ENCODE results near the gene ARHGAP1. TPM values are rescaled to one million over a fixed set of nuclear protein-coding genes. Genes with fewer than 3 reads are reported as not detected.

The ARHGAP1 gene
- total and polyA plus RNA-seq, 2 of the 13 experiments (the other 11 are each of a cell fraction or from before 2014, with no cell fraction given) = 18.6 to 30.3 TPM

DNA sequence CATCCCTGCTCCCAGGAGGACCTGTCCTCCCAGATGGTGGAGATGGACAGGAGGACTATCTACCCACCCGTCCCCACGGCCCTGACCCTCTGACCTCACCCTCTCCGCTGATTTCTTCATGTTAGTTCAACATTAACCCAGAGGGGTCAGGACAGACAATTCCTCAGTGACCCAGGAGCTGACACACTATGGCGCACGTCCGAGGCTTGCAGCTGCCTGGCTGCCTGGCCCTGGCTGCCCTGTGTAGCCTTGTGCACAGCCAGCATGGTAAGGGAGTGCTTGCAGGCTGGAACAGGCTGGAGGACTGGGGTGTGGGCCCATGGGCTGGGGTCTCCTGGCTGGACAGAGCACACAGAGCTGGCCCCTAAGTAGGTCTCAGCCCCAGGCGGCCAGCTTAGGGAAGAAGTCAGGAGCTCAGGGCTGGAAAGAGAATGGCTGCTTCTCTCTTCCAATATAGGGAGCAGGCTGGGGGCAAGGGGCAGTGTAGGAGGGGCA lies 18.7 kb upstream of the ARHGAP1 start, which contains the start of gene F2 (continued):
- TF ChIP-seq HNRNPK (IDR thresholded peaks at IDR 0.05; ENCODE audit: low read depth, low read length, poor library complexity, severe bottlenecking) = no peak
- TF ChIP-seq ZFP36L2 (CRISPR knock-in tag; IDR thresholded peaks at IDR 0.05) = no peak
- TF ChIP-seq, protein P1, sequence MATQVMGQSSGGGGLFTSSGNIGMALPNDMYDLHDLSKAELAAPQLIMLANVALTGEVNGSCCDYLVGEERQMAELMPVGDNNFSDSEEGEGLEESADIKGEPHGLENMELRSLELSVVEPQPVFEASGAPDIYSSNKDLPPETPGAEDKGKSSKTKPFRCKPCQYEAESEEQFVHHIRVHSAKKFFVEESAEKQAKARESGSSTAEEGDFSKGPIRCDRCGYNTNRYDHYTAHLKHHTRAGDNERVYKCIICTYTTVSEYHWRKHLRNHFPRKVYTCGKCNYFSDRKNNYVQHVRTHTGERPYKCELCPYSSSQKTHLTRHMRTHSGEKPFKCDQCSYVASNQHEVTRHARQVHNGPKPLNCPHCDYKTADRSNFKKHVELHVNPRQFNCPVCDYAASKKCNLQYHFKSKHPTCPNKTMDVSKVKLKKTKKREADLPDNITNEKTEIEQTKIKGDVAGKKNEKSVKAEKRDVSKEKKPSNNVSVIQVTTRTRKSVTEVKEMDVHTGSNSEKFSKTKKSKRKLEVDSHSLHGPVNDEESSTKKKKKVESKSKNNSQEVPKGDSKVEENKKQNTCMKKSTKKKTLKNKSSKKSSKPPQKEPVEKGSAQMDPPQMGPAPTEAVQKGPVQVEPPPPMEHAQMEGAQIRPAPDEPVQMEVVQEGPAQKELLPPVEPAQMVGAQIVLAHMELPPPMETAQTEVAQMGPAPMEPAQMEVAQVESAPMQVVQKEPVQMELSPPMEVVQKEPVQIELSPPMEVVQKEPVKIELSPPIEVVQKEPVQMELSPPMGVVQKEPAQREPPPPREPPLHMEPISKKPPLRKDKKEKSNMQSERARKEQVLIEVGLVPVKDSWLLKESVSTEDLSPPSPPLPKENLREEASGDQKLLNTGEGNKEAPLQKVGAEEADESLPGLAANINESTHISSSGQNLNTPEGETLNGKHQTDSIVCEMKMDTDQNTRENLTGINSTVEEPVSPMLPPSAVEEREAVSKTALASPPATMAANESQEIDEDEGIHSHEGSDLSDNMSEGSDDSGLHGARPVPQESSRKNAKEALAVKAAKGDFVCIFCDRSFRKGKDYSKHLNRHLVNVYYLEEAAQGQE (IDR thresholded peaks at IDR 0.05; ENCODE audit: borderline replicate concordance in 1 of 2, low read depth in 1 of 2, low read length in 2 of 2) = peak in 1 of 2 experiments; percentile 82; a peak in 2 of 4 replicates
- TF ChIP-seq KLF12 (CRISPR knock-in tag; IDR thresholded peaks at IDR 0.05; ENCODE audit: borderline replicate concordance) = peak; percentile 38; the same call in 1 of the 2 replicates
- TF ChIP-seq CBX5 (CRISPR knock-in tag; IDR thresholded peaks at IDR 0.05; ENCODE audit: borderline replicate concordance) = 0 out of 2 replicates have a peak, but pooled peaks have one; percentile 59
- TF ChIP-seq ZNF441 (CRISPR knock-in tag; IDR thresholded peaks at IDR 0.05; ENCODE audit: borderline replicate concordance) = peak; percentile 65; the same call in 1 of the 2 replicates
- TF ChIP-seq THAP11 (CRISPR knock-in tag; IDR thresholded peaks at IDR 0.05) = peak; percentile 75
- TF ChIP-seq, protein P2, sequence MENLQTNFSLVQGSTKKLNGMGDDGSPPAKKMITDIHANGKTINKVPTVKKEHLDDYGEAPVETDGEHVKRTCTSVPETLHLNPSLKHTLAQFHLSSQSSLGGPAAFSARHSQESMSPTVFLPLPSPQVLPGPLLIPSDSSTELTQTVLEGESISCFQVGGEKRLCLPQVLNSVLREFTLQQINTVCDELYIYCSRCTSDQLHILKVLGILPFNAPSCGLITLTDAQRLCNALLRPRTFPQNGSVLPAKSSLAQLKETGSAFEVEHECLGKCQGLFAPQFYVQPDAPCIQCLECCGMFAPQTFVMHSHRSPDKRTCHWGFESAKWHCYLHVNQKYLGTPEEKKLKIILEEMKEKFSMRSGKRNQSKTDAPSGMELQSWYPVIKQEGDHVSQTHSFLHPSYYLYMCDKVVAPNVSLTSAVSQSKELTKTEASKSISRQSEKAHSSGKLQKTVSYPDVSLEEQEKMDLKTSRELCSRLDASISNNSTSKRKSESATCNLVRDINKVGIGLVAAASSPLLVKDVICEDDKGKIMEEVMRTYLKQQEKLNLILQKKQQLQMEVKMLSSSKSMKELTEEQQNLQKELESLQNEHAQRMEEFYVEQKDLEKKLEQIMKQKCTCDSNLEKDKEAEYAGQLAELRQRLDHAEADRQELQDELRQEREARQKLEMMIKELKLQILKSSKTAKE (CRISPR knock-in tag; IDR thresholded peaks at IDR 0.05; ENCODE audit: borderline replicate concordance) = peak; percentile 87
- TF ChIP-seq ZNF12 (CRISPR knock-in tag; IDR thresholded peaks at IDR 0.05) = peak; percentile 46; the same call in 1 of the 2 replicates
- TF ChIP-seq, protein P3, sequence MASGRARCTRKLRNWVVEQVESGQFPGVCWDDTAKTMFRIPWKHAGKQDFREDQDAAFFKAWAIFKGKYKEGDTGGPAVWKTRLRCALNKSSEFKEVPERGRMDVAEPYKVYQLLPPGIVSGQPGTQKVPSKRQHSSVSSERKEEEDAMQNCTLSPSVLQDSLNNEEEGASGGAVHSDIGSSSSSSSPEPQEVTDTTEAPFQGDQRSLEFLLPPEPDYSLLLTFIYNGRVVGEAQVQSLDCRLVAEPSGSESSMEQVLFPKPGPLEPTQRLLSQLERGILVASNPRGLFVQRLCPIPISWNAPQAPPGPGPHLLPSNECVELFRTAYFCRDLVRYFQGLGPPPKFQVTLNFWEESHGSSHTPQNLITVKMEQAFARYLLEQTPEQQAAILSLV (CRISPR knock-in tag; IDR thresholded peaks at IDR 0.05; ENCODE audit: borderline replicate concordance) = peak; percentile 70; the same call in 1 of the 2 replicates
- TF ChIP-seq, protein P4, sequence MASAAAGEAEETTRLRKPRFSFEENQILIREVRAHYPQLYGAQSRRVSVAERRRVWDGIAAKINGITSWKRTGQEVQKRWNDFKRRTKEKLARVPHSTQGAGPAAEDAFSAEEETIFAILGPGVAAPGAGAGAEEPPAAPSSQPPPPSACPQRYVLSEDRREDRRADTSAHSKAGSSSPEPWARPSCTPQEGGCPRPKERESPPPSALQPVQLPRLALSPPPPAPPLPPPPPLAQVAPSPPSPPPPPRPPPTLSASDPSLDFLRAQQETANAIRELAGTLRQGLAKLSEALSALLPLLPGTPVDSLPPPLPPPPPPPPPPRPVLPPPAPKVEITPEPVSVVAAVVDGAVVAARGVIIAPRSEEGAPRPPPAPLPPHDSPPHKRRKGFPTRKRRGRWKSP (CRISPR knock-in tag; IDR thresholded peaks at IDR 0.05) = 0 out of 2 replicates have a peak, but pooled peaks have one; percentile 57
- TF ChIP-seq TARDBP (CRISPR knock-in tag; IDR thresholded peaks at IDR 0.05) = peak; percentile 94
- peak; percentile 90 for TF ChIP-seq ZBTB7A (CRISPR knock-in tag; IDR thresholded peaks at IDR 0.05)
- TF ChIP-seq ZNF33B (CRISPR knock-in tag; IDR thresholded peaks at IDR 0.05) = no peak
- TF ChIP-seq, protein P5, sequence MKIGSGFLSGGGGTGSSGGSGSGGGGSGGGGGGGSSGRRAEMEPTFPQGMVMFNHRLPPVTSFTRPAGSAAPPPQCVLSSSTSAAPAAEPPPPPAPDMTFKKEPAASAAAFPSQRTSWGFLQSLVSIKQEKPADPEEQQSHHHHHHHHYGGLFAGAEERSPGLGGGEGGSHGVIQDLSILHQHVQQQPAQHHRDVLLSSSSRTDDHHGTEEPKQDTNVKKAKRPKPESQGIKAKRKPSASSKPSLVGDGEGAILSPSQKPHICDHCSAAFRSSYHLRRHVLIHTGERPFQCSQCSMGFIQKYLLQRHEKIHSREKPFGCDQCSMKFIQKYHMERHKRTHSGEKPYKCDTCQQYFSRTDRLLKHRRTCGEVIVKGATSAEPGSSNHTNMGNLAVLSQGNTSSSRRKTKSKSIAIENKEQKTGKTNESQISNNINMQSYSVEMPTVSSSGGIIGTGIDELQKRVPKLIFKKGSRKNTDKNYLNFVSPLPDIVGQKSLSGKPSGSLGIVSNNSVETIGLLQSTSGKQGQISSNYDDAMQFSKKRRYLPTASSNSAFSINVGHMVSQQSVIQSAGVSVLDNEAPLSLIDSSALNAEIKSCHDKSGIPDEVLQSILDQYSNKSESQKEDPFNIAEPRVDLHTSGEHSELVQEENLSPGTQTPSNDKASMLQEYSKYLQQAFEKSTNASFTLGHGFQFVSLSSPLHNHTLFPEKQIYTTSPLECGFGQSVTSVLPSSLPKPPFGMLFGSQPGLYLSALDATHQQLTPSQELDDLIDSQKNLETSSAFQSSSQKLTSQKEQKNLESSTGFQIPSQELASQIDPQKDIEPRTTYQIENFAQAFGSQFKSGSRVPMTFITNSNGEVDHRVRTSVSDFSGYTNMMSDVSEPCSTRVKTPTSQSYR (CRISPR knock-in tag; IDR thresholded peaks at IDR 0.05; ENCODE audit: borderline replicate concordance) = peak; percentile 77
- no peak for TF ChIP-seq FLYWCH1 (CRISPR knock-in tag; IDR thresholded peaks at IDR 0.05)

Measured in HepG2 (cell line).